ENCODE results near the gene ITGA1.

ITGA1 gene

GRCh38 chr5:52997424-52997823 lies 209.7 kb downstream of the ITGA1 start:
- H3K9me3 ChIP-seq (ENCODE audit: control insufficient read depth, insufficient read depth, low read depth, low read length): no peaks in the 10 kb centered on the region
- no peak overlapping the region for H3K27ac ChIP-seq (ENCODE audit: extremely low read depth, low read depth, low read length)
- no peaks in the 10 kb centered on the region for H3K4me1 ChIP-seq (ENCODE audit: control insufficient read depth, insufficient read depth, low read length)
- peaks cover 0 to 9% of the 10 kb centered on the region in 2 experiments; a peak in 1 of 3 replicates for H3K36me3 ChIP-seq (ENCODE audit: control insufficient read depth in 2 of 2, insufficient read depth in 1 of 2, low read length in 2 of 2)
- ChIA-PET POLR2A (no interaction called here), CTCF (interaction anchor here (0.7 kb wide), 1 partner anchor 13 kb away, joined by 3 read pairs; no protein-coding TSS in a partner anchor)
- no peak for TF ChIP-seq HOXA7 (CRISPR knock-in tag; IDR thresholded peaks at IDR 0.05; ENCODE audit: borderline replicate concordance)
- TF ChIP-seq ZNF19 (tag by site-specific recombination; IDR thresholded peaks at IDR 0.05; ENCODE audit: low read depth): no peak
- no peak for TF ChIP-seq ZNF701 (tag by site-specific recombination; IDR thresholded peaks at IDR 0.05)
- no peak for TF ChIP-seq ZNF16 (tag by site-specific recombination; IDR thresholded peaks at IDR 0.05; ENCODE audit: low read depth)
- TF ChIP-seq TCF7L2 (IDR thresholded peaks at IDR 0.05; ENCODE audit: borderline replicate concordance, low read depth, low read length): no peak
- TF ChIP-seq ZNF311 (tag by site-specific recombination; IDR thresholded peaks at IDR 0.05; ENCODE audit: borderline replicate concordance): no peak
- TF ChIP-seq ZNF391 (tag by site-specific recombination; IDR thresholded peaks at IDR 0.05; ENCODE audit: borderline replicate concordance, low read depth): no peak
- no peak for TF ChIP-seq ZNF18 (tag by site-specific recombination; IDR thresholded peaks at IDR 0.05)
- no peak for TF ChIP-seq ZNF132 (tag by site-specific recombination; IDR thresholded peaks at IDR 0.05; ENCODE audit: borderline replicate concordance)
- no peak for TF ChIP-seq ZNF350 (tag by site-specific recombination; IDR thresholded peaks at IDR 0.05)
- TF ChIP-seq ZNF623 (tag by site-specific recombination; IDR thresholded peaks at IDR 0.05): no peak
- TF ChIP-seq REST (tag by site-specific recombination; IDR thresholded peaks at IDR 0.05): no peak
- no peak for TF ChIP-seq ELK4 (IDR thresholded peaks at IDR 0.05; ENCODE audit: borderline replicate concordance, low read depth, low read length)
- no peak for TF ChIP-seq ZXDB (tag by site-specific recombination; IDR thresholded peaks at IDR 0.05)
- TF ChIP-seq ZNF423 (tag by site-specific recombination; IDR thresholded peaks at IDR 0.05): no peak
- no peak for TF ChIP-seq ZNF2 (tag by site-specific recombination; IDR thresholded peaks at IDR 0.05)
- H3K4me3 ChIP-seq (ENCODE audit: low read depth, low read length): no peak overlapping the region

- ChIA-PET CTCF (interaction anchor here (0.6 to 1.5 kb wide), 5 partner anchors 45 to 1614 kb away, joined by 3 to 5 read pairs (median 3); no protein-coding TSS in a partner anchor), POLR2A (no interaction called here)
- Histone ChIP-seq H3K36me3 (ENCODE audit: control insufficient read depth in 2 of 2, insufficient read depth in 1 of 2, low read length in 2 of 2) (no peaks in the 10 kb centered on the region), H3K9me3 (ENCODE audit: control insufficient read depth, insufficient read depth, low read depth, low read length) (no peaks in the 10 kb centered on the region), H3K4me1 (ENCODE audit: control insufficient read depth, insufficient read depth, low read length) (no peaks in the 10 kb centered on the region), H3K4me3 (ENCODE audit: low read depth, low read length) (no peak overlapping the region), H3K27ac (ENCODE audit: extremely low read depth, low read depth, low read length) (no peak overlapping the region)
- TF ChIP-seq ZNF600 (tag by site-specific recombination; IDR thresholded peaks at IDR 0.05) (no peak), ZNF362 (tag by site-specific recombination; IDR thresholded peaks at IDR 0.05) (no peak), ZNF350 (tag by site-specific recombination; IDR thresholded peaks at IDR 0.05) (no peak), ZBTB11 (tag by site-specific recombination; conservative IDR thresholded peaks at IDR 0.05; ENCODE audit: low read depth) (no peak), ZNF114 (tag by site-specific recombination; IDR thresholded peaks at IDR 0.05) (no peak), ZNF48 (tag by site-specific recombination; IDR thresholded peaks at IDR 0.05) (no peak), ZNF571 (tag by site-specific recombination; IDR thresholded peaks at IDR 0.05) (no peak), KLF8 (tag by site-specific recombination; IDR thresholded peaks at IDR 0.05) (no peak), ZNF843 (tag by site-specific recombination; IDR thresholded peaks at IDR 0.05) (no peak), ZNF585B (tag by site-specific recombination; IDR thresholded peaks at IDR 0.05) (no peak)
Observed at GRCh38 chr5:52998552-52999313, 211.0 kb downstream of the ITGA1 start.
